NCI-H146 treated with DMSO at 0.1 percent for 48 hours (cell line): ENCODE data around the gene NFATC1.
"Not testable (repeated sequence)": the region's sequence is repeated elsewhere in the genome, so short reads cannot be mapped to it uniquely, and the experiment has no call there.

Experiments
- DNase-seq: peaks from one replicate; lab custom pipeline; 2025; ENCODE audit not compliant: unreplicated experiment; lab: John Stamatoyannopoulos, UW

The NFATC1 gene

DNA sequence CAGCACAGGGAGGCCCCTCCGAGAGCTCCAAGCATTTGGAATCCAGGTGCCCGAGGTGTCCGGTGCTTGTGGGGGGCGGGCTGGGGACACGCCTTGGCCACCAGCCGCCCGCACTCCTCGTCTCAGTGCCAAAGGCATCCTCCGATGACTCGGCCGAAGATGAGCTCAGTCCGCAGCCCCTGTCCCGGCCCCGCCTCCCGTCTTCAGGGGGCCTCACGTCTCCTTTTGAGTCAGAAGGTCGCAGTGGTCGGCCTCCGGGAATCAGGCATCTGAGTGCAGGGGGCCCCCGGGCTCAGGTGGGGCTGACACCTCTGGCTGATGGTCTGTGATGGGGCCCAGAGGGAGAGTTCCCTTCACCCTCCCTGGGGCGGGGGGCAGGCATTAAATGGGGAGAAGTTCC is 74.8 kb downstream of the NFATC1 start:
- no peak for DNase-seq

DNA sequence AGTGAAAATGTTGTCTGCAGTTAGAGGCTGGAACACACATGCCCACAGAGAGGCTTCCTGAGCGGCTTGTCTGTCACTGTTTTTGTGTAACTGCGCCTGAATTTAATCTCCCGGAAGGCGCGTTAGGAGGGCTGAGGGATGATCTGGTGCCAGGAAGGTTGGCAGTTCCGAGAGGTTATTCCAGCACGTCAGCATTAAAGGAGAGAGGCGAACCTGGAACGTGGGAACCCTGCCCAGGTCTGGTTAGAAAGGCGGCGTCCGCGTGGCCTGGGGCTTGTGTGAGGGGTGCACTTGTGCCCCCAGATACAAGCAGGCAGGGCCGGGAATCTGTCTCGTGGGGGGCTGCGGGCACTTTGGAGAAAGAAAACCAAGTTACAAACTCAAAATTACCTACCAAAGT is 75.3 kb downstream of the NFATC1 start:
- no peak for DNase-seq

DNA sequence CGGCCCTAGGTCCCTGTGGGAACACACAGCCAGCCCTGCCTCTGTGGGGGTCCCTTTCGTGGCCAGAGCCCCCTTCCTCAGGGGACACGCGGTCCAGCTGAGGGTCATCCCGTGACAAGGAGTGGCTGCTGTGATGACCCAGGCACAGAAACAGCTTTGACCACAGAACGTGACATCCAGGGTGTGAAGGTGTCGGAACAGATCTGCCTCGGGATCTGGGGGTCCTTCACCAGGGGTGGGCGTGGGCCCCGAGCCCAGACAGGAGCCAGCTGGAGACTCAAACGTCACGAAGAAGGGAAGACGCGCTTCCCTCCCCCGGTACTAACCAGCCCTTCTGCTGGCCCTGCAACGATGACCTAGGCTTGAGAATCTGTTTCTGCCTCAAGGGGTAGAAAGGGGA is 75.9 kb downstream of the NFATC1 start:
- DNase-seq, result no peak

DNA sequence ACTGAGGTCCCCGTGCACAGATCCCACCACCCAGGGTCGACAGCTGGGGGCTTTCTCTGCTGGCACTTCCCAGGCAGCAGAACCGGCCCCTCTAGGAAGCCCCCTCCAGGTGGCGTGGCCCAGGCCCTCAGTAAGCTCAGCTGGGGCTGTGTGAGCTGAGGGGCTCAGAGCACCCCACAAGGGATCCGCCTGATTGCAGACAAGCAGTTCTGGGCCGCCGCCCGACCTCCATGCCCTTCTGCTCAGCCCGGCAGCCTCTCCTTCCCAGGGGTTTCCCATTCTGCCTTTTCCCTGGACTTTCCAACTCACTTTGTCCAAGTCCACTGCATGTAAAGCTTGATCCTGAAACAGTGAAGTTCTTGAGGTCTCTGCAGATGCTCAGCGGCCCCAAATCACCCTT is 76.4 kb downstream of the NFATC1 start:
- no peak for DNase-seq

DNA sequence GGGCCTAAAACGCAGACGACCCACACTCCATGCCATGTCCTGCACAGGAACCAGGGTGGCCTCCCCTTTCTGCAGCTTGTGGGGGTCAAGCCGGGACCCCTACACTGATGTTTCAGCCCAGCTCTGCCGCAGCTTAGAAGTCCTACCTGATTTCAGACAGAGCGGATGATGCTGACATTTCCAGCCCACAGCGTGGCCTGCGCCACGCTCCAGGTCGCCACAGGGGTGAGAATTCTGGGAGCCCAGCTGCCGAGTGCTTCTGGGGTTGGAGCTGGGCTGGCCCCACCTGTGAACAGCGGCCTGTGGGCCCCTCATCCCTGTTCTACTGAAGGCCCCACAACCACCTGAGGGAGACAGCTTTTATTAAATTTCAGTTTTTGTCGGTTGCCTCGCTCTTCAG is 77.2 kb downstream of the NFATC1 start:
- DNase-seq, result no peak

DNA sequence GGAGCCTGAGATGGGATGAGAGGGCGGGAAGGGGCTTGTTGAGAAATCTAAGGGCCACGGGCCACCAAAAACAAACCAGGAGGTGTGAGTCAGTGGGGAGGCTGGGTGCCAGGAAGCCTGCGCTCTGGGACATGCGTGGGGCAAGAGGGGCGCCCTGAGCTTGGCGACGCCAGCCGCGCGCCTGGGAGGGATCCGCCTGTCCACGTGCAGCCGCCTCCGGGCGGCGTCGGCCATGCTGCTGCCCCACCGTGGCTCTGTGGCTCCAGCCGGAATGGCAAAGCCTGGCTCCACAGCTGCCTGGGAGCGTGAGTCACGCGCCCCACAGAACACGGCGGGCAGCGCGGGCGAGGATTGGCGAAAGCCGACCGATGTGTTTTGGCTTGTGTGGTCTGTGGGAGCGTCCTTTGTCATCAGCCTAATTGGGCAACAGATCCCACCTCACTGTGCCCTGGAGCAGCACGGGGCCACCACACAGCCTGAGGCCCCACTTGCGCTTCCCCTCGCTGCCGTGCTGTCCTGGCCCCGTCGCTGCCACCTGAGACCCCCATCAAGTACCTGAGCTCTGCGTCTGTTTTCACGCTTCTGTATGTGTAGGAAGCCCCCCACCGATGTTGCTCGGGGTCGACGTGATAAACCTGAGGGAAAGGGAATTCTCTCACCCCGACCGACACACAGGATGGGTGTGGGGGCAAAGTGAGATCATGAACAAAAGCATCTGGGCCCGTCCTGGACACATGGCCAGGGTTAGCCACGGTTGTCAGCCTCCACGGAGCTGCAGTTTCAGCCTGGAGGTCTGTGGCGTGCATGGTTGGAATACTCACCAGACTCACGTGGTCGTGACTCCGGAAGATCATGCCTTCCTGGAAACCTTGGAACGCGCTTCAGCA is 80.5 kb downstream of the NFATC1 start:
- DNase-seq, result no peak

DNA sequence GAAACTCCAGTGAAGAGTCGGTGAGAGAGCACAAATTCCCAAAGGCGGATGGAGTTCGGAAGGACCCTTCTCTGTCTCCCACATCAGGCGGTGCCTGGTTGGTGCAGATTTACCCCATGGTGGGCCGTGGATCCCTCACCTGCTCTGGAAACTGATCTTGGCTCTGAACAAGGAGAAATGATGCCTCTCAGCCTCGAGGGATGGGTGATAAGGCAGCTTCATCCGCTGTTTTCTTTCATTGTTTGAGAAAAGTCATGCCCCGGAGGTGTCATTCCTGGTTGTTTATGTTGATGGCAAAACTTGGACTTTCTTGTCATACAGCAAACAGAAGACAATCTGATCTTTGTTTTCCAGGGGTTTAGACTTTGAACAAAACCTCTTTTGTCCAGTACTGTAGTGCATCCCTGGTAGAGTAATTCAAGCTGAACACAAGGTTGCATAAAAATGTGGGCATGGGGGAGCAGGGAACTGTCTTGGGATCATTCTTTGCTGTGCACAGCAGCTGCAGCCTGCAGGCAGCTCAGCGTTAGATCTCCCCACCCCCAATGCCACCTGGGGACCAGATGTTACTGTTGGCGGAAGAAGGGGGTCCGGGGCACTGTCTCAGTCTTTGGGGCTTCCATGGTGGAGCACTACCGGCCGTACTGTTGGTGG is 81.3 kb downstream of the NFATC1 start:
- DNase-seq, result no peak

DNA sequence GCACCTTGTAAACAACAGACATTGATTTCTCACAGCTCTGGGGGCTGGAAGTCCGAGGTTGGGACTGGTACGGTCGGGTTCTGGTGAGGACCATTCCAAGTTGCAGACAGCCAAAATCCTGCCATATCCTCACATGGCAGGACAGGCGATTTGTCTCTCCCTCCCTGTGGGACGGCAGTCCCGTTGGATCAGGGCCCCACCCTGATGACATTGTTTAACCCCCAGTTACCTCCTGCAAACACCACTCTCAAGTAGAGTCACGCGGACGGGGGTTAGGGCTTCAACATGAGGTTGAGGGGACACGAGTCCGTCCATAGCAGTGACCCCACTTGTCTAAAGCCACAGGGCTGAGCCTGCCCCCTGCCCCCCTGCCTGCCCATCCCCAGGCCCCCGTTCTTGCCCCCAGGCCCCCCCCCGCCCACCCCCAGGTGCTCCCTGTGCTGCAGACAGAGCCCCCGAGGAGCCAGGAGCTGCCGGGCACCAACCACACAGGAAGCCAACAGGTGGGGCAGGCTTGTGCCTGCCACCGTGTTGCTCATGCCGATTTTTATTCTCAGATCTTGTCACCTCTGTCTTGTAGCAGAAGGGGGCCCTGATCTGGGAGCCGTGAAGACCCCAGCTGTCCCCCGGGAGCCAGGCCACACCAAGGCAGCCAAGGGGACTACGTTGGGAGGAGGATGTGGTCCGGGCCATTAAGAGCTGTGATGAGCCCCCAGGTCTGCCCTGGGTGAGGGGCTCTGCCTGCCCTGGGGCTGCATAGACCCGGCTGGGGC is 82.2 kb downstream of the NFATC1 start:
- no peak for DNase-seq

DNA sequence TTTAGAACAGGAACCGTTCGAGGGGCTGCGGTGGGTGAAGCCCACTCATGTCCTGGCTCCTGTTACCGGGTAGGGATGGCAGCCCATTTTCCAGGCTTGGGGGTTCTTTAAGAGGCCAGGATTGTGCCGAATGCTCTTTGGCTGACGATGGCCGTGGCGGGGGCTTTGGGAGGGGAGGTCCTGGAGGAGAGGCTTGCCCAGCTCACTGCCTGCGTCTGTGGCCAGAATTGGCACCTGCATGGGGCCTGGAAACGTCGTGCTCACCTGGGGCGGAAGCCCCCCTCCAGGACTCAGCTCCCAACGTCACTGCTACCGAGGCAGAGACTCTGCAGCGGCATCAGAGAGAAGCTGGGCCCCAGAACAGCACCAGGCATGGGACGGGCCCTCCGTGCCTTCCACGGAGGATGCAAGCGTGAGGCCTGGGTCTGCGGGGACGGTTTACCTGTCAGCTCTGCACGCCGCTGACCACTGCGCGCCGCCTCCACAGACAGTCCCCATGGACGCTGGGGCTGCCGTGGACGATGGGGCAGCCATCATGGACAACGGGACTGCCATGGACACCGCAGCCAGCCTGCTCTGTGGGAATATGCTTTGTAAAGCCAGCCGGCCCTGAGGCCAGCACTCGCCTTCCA is 82.9 kb downstream of the NFATC1 start:
- DNase-seq, result no peak

DNA sequence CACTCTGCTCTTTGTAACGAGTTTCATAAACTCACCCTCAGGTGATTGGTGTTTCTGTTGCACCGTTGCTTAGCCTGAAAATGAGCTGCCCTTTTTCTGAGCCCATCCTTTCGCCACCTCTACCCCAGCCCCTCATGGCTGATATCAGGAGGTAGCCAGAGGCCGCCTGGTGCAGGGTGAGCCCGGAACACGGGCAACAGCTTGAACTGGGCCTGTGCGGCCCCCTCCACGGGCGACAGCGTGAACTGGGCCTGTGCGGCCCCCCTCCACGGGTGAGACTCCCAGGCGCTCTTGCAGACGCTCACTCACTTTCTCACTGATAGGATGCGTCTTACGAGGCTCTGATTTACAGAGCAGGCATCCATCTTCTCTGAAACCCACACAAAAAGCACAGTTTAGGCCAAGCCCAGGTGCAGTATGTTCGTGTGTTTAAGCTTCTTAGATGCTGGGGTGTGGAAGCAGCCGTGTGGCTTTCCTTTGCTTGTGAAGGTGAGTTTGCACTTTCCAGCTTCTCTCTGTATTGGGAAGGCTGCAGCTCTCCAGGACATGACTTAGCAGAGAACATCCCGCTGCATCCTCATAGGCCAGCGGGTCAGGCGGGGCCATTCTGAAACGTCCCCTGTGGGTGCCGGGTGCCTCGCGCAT is 83.5 kb downstream of the NFATC1 start:
- DNase-seq, result no peak

DNA sequence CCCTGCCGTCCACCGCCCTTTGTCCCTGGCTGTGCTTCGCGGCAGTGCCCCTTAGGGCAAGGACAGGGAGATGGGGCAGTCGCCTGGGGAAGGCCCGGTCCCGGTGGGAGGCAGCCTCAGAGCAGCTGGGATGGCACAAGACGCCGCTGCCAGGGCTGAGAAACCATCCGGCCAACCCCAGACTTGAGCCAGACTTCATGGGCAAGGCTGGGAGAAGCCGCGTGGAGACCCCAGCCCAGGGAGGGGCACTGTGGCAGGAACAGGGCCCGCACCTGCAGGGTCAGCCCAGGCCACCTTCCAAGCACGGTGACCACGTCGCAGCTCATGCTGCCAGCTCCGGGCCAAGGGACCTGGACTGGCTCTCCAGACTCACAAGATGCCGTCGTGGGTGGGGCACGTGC is 84.0 kb downstream of the NFATC1 start:
- DNase-seq, result no peak

DNA sequence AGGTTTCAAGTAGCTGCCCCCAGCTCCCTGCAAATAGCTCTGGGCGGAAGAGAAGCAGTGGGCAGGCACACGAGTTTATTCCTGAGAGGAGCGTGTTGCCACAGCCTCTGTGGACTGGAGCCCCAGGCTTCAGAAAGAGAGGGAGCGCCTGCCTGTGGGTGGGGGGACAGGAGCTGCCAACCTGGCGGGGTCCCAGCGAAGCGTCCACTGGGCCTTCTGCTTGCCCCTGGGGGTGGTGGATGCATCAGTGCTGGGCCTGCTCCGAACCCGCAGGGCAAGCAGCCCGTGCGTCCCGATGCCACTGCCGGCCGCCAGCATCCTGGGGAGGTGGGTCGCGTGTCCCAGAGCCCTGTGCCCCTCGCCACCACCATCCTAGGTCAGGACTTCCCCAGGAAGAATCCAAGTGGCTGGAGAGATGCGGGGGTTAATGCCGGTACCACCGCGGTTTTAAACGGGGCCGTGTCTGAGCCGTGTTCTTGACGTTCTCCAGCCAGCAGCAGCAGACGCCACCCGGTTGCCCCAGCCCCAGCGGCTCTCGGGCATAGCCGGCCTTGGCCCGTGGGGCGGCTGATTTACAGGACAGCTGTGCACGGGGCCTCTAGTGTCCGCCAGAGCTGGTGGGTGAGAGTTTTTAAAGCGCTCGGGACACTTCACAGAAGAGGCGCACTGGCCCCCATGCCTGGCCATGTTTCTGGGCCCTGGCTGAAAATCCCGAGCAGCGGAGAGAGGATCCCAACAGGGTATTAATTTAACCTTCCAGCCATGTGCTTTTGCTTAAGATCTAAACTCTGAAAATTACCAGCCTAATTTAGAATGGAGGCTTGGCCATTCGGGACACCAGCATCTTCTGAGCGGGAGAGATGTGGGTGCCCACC is 84.7 kb downstream of the NFATC1 start:
- DNase-seq, result no peak

DNA sequence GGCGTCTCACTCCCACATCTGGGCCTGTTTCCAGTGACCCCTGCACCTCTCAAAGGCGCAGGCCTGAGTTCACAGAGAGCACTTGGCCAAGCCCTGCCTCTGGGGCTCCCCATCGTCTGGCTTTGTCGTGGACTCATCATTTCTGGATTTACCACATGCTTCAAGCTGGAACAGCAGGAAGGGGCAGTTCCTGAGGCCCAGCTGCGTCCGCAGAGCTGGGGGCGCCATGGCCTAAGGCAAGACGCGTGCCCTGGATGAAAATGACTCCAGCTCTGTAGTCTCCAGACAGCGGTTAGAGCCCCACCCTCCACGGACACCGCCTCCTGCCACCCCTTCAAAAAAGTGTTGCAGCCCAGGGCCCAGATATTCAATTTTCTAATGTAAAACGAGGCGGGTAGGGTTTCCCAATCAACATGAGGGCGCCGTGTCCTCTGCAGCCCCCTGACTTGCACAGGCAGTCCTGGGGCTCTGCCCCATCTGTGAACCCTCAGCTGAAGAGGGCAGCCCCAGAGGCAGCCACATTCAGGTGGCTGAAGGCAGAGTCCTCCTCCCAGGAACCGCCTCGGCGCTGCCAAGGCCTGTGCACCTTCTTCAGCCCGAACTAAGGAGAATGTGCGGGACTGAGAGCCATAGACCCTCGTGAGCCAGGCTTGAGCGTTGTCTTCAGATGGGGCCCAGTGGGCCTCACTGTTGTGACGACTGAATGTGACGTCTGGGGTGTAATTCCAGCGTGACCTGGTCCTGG is 85.5 kb downstream of the NFATC1 start:
- no peak for DNase-seq

DNA sequence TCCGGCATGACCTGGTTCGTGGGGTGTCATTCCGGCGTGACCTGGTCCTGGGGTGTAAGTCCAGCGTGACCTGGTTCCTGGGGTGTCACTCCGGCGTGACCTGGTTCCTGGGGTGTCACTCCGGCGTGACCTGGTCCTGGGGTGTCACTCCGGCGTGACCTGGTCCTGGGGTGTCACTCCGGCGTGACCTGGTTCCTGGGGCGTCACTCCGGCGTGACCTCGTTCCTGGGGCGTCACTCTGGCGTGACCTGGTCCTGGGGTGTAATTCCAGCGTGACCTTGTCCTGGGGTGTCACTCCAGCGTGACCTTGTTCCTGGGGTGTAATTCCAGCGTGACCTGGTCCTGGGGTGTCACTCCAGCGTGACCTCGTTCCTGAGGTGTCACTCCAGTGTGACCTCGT is 87.7 kb downstream of the NFATC1 start:
- DNase-seq, result not testable (repeated sequence)

DNA sequence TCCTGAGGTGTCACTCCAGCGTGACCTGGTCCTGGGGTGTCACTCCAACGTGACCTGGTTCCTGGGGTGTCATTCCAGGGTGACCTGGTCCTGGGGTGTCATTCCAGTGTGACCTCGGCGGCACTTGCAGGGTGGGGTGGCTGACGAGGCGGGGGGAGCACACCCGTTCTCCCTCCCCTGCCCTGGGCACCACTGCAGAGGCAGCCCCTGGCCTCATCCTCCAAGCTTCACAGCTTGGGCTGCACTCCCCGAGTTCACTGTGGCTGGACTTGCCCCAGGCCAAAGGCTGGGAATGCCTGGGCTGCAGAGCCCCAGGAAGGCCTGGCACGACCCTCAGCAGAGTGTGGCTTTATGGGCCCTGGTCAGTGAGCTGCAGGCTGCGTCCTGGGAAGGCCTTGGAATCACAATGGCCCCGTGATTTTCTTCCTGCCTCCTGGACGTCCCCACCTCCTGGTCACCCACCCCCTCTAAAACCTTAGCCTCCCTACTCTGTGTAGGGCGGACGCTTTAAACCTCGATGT is 88.3 kb downstream of the NFATC1 start:
- no peak for DNase-seq

DNA sequence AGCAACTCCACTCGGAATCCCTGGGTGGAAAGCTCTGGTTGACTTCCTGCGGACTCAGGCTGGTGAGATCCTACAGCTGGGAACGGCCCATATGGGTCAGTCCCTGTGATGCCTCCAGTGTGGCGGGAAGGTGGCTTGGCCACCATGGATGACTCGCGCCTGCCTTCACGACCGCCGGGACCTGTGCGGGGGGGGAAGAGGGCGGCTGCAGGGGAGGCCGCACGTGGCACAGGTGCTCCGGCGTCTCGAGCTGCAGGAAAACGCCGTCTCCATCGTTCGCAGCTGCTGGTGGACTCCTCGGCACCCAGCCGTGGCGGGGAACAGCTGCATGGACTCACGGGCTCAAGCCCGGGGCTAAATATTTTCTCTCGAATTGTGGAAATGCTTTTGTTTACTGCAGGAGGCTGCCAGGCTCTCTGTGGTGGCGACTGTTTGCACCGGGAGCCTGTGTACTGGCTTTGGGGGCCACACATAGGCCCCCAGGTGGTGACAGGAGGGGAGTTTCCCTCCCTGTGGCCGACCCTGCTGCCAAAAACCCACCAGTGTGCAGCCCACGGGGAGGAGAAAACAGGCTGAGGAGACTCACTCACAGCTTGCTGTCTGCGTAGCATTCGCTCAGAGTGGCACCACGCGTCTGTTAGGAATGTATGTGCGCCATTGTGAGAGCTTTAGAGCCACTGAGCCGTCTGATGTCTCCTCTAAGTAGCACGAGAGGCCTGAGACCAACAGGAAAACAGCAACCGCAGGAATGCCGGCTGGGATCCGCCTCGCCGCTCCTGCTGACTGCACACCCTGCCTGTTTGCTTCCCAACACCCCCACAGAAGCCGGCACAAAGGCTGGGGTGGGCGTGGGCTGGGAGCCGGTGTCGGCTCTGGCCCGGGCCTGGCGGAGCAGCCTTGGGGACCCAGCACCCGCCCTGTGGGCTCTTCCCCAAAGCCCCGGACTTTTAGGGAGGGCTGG is 89.2 kb downstream of the NFATC1 start:
- no peak for DNase-seq

DNA sequence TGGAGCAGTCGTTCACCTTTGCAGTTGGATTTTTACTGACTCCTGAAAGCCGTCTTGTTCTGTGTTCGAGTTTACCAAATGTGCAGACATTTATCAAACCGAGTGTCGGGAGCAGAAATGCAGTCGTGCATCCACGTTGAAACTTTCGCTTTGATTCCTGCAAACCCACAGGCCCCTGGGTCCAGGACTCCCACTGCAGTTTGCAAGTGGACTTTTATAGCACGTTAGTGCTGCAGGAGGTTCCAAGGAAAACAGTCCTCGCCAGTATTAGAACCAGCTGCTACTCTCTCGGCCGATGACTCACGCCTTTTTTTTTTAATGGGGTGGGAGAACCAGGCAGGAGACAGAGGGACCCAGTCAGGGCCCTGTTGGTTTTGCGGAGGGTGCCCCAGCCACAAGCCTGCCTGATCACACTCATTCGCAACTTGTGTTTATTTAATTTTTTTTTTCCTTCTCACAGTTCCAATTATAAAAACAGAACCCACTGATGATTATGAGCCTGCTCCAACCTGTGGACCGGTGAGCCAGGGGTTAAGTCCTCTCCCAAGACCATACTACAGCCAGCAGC is 90.1 kb downstream of the NFATC1 start:
- DNase-seq, result no peak
